ENCODE data around the gene PHLDA3.
A peak's percentile ranks its signal among the peaks of the same experiment; 100 is the strongest.
"Not testable (repeated sequence)": the region's sequence is repeated elsewhere in the genome, so short reads cannot be mapped to it uniquely, and the experiment has no call there.

PHLDA3 gene

DNA sequence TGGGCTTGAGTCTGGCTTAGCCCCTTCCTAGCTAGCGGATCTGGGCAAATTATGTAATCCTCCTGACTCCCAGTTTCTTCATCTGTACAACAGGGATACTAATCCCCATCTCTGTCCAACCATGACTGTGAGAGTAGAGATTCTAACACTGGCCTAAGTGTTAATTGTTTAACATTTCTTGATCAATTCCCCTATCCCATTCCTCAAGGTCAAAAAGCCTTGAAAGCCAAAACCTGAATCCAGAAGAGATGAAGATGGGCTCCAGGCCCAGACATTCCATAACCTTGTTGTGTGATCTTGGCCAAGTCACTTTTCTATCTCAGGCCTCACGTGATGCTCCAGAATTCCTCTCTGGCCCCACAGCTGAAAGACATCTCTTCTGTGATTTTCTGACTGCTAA is 18.8 kb upstream of the PHLDA3 start:
- DNase-seq (ENCODE audit: low spot score in 2 of 2): no peak
- Histone ChIP-seq H3K4me1 (no peaks in the 10 kb centered on the region), H3K27me3 (ENCODE audit: low read depth) (no peaks in the 10 kb centered on the region), H3K9me3 (no peaks in the 10 kb centered on the region), H3K36me3 (replicated peaks) (no peaks in the 10 kb centered on the region), H3K4me3 (no peak overlapping the region)
- in situ Hi-C loops (cut with MboI; ENCODE audit: low sequenced_read_pairs): no loop called here

DNA sequence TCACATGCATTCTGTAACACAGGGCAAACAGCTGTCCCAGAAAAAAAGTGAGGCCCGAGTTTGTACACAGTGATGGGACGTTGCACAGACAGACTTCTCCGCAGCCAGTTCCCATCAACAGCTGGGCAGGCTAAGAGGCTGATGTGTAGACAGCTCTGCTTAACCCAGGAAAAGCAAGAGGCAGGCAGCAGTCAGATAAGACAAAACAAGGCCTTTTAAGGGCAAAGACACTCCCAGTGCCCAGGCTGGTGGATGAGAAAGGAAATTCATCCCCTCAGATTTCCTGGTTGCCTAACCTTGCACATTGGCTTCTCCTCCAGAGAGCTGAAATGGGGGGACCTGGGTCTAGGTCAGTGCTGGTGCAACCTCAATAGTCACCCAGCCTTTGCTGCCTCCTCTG is 17.2 kb upstream of the PHLDA3 start:
- in situ Hi-C loops (cut with MboI; ENCODE audit: low sequenced_read_pairs): no loop called here

DNA sequence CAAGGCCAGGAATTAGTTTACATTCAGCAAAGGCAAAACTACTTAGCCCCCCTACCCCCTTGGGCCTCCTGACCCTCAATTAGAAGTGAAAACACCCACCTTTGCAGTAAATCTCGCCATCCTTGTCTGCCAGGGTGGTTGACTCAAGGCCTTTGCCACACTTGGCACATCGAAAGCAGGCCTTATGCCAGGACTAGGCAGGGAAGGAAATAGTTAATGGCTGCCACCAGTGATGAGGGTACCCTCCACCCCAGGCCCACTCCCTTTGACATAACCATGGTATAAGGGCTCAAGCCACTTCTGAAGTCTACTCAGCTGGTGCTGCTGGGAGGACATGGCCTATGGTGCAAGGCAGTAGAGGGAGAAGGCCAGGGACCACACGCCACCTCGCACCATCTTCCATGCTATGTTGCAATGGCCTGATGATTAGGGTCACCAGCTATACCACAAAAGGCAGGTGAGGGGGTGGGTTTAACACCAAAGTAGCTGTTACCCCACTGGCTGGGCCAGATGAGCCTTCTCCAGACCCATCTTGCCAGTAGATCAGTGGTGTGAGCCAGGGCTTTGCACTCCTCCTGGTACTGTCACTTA is 16.3 kb upstream of the PHLDA3 start:
- Histone ChIP-seq H3K4me1 (peaks cover 12% of the 10 kb centered on the region), H3K27me3 (ENCODE audit: low read depth) (no peaks in the 10 kb centered on the region), H3K9me3 (no peaks in the 10 kb centered on the region), H3K4me3 (no peak overlapping the region), H3K36me3 (replicated peaks) (no peaks in the 10 kb centered on the region)
- in situ Hi-C loops (cut with MboI; ENCODE audit: low sequenced_read_pairs): no loop called here
- no peak for DNase-seq (ENCODE audit: low spot score in 2 of 2)

More for the DNA sequence above, 17.2 kb upstream of the PHLDA3 start:
- Histone ChIP-seq H3K4me3 (no peak overlapping the region), H3K4me1 (peaks cover 6% of the 10 kb centered on the region), H3K9me3 (no peaks in the 10 kb centered on the region), H3K27me3 (ENCODE audit: low read depth) (no peaks in the 10 kb centered on the region), H3K36me3 (replicated peaks) (no peaks in the 10 kb centered on the region)
- no peak for DNase-seq (ENCODE audit: low spot score in 2 of 2)

DNA sequence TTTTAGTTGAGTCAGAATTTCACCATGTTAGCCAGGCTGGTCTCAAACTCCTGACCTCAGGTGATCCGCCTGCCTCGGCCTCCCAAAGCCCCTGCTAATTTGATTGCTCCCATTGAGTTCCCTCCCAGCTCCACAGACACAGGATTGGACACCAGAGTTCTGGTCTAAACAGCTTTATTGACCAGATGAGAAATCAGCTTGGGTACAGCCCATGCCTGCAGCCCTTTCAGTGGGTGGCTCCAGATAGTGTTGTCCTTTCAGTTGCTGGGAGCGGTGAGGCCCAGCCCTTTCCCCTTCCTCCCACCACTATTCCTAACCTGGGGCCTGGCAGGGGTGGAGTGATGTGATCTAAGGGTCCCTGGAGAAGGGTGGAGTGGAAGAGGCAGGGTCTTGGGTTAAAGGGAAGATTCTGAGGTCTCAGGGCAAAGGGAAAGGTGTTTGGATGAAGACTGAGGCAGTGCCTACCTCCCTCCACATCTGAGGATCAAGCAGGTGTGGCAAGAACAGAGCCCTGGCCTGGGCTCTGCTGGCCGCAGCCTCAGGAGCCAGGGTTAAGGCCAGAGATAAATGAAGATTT is 14.5 kb upstream of the PHLDA3 start:
- Histone ChIP-seq H3K36me3 (replicated peaks) (no peaks in the 10 kb centered on the region), H3K27me3 (ENCODE audit: low read depth) (no peaks in the 10 kb centered on the region), H3K4me1 (peaks cover 15% of the 10 kb centered on the region), H3K9me3 (no peaks in the 10 kb centered on the region), H3K4me3 (no peak overlapping the region)
- no peak for DNase-seq (ENCODE audit: low spot score in 2 of 2)
- in situ Hi-C loops (cut with MboI; ENCODE audit: low sequenced_read_pairs): no loop called here

DNA sequence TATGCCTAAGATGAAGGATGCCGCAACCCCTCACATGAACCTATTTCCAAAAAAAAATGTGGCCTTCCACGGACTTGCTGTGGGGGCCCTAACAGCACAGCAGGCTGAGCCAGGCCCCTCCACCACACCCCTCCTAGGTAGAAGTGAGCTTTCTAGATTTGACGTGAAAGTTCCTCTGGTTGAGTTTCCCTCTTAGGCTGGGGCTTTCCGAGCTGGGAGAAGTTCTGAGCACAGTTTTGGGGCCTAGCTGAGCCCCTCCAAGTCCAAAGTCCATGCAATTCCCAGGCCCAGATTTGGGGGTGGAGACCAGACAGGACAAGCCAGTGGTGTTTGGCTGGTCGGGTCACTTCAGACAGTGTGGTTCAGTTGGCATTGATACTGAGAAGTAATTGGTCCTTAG is 13.8 kb upstream of the PHLDA3 start:
- in situ Hi-C loops (cut with MboI; ENCODE audit: low sequenced_read_pairs): no loop called here
- H3K4me1 ChIP-seq: peaks cover 15% of the 10 kb centered on the region

DNA sequence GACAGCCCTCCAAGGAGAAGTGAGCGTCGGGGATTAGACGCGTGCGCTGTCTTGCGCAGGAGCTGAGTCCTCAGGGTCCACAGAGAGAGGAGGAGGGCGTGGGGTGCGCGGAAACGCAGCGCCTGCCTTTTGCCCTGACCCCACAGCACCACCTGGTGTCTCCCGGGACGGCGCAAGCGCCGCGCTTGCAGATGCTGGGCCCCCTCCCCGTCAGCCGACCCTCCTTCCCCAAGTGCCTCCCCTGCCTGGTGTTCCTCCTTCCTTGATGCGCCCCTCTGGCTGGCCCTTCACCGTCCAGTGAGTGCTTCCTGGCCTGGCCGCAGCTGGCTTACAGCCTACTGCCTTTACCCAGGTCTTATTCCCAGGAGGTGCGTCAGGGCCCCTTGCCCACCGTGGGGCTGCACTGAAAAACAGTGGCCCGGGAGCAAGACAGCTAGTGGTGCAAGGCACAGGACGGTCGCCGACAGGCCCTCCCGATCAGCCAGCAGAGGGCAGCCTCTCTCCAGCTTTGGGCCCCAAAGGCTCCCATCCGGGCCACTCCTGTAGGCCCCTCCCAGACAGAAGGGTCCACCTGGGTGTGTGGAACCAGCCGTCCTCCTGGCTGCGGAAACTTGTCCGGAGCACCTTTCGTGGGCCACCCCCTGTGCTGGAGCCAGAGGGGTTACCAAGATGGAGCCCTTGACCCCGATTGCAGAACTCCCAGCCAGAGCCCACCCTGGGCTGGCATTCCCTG is 12.9 kb upstream of the PHLDA3 start:
- no peaks in the 10 kb centered on the region for H3K27me3 ChIP-seq (ENCODE audit: low read depth)
- peaks cover 15% of the 10 kb centered on the region for H3K4me1 ChIP-seq
- in situ Hi-C loops (cut with MboI; ENCODE audit: low sequenced_read_pairs): no loop called here
- peak; percentile 66 to 91 for DNase-seq (ENCODE audit: low spot score in 2 of 2)
- no peak overlapping the region for H3K4me3 ChIP-seq
- H3K36me3 ChIP-seq (replicated peaks): no peaks in the 10 kb centered on the region
- no peaks in the 10 kb centered on the region for H3K9me3 ChIP-seq

More for the DNA sequence above, 13.8 kb upstream of the PHLDA3 start:
- Histone ChIP-seq H3K4me3 (no peak overlapping the region), H3K36me3 (replicated peaks) (no peaks in the 10 kb centered on the region), H3K9me3 (no peaks in the 10 kb centered on the region), H3K27me3 (ENCODE audit: low read depth) (no peaks in the 10 kb centered on the region)
- no peak for DNase-seq (ENCODE audit: low spot score in 2 of 2)

DNA sequence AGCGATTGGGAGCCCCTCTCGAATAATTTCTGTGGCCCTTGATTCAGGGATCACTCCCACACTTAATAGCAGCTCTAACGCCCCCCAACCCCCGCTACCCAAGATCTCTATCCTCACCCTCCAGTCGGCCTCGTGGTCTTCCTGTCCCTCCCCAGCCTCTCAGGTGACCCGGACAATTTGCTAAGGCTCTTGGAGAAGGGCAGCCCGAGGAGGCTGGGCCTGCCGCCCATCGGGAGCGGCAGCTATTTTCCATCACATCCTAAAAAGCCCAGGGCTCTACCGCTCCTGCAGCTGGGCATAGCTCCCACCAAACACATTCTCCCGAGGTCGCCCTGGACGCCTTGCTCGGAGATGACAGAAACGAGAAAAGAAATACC is 12.0 kb upstream of the PHLDA3 start:
- Histone ChIP-seq H3K4me1 (peaks cover 15% of the 10 kb centered on the region), H3K9me3 (no peaks in the 10 kb centered on the region), H3K27me3 (ENCODE audit: low read depth) (no peaks in the 10 kb centered on the region), H3K4me3 (peak overlapping the region; percentile 25), H3K36me3 (replicated peaks) (no peaks in the 10 kb centered on the region)
- no peak for DNase-seq (ENCODE audit: low spot score in 2 of 2)
- in situ Hi-C loops (cut with MboI; ENCODE audit: low sequenced_read_pairs): no loop called here

DNA sequence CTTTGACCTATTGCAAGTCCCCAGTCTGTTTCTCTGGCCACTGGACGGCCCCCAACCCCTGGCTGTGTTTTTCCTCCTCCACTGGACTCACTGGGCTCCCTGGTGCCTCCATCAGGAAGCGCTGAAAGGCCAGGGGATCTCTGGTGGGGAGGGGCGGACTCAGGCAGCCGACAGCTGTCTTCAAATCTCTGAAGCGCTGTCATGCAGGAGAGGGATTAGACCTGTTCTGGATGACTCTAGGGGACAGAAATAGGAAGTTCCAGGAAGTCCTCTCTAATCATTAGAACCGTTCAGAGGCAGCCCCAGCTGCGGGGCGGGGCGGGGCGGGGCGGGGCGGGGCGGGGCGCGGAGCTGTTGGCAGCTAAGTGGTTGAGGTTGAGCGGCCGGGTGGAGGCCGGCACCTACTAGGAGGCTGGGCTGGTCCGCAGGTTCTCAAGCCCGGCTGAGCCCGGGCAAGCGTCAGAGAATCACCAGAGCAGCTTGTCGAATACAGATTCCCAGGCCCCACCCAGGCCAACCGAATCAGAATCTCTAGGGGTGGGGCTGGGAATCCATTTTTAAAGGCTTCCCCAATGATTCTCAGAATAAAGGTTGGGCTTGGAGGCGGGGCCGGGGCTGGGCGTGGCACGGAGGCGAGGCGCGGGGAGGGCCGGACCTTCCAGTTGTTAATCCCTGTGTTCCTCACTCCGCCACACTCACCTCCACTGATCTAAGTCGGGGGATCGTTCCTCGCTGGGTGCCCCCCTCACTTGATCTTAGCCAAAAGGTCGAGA is 11.4 kb upstream of the PHLDA3 start:
- in situ Hi-C loops (cut with MboI; ENCODE audit: low sequenced_read_pairs): no loop called here
- peaks cover 15% of the 10 kb centered on the region for H3K4me1 ChIP-seq
- DNase-seq (ENCODE audit: low spot score in 2 of 2): peak; percentile 78 to 95
- H3K27me3 ChIP-seq (ENCODE audit: low read depth): no peaks in the 10 kb centered on the region
- peak overlapping the region; percentile 25 for H3K4me3 ChIP-seq
- H3K36me3 ChIP-seq (replicated peaks): no peaks in the 10 kb centered on the region
- H3K9me3 ChIP-seq: no peaks in the 10 kb centered on the region

DNA sequence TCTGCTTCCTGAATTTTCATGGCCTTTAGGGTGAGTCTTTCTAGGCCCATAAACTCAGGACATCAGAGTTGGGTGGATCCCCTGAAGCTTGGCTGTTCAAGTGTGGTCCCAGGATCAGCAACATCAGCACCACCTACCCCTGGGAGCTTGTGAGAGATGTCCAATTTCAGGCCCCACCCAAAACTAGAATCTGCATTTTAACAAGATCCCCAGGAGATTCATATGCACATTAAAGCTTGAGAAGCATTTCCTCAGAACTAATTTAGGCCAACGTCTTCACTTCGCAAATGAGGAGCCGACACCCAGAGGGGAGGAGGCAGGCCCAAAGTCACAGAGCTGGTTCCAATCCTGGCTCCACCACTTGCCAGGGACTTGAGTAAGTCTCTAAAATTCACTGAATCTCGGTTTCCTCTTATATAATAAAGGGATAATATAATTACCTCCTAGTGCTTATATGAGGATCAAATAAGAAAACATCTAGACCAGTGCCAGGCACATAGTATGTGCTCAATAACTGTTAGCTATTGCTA is 10.3 kb upstream of the PHLDA3 start:
- DNase-seq (ENCODE audit: low spot score in 2 of 2): no peak
- Histone ChIP-seq H3K9me3 (no peaks in the 10 kb centered on the region), H3K27me3 (ENCODE audit: low read depth) (no peaks in the 10 kb centered on the region), H3K4me1 (peaks cover 15% of the 10 kb centered on the region), H3K4me3 (no peak overlapping the region), H3K36me3 (replicated peaks) (no peaks in the 10 kb centered on the region)
- in situ Hi-C loops (cut with MboI; ENCODE audit: low sequenced_read_pairs): no loop called here

DNA sequence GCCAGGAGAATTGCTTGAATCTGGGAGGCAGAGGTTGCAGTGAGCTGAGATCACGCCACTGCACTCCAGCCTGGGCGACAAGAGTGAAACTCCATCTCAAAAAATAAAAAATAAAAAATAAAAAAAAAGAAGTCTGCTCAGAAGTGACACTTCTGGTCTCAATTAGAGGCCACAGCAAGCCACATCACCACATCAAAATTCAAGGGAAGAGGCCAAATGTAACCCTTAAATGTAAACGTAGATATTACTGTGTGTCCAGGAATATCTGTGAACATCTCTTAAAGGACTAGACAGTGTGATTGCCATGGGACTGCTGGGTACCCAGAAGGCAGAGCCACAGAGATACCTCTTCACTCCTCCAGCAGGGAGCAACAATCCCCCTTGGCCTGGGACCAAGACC is 9.7 kb upstream of the PHLDA3 start:
- DNase-seq (ENCODE audit: low spot score in 2 of 2); H3K4me3 ChIP-seq; H3K36me3 ChIP-seq (replicated peaks); H3K27me3 ChIP-seq (ENCODE audit: low read depth); in situ Hi-C loops (cut with MboI; ENCODE audit: low sequenced_read_pairs); H3K9me3 ChIP-seq: not testable (repeated sequence)
- peaks cover 15% of the 10 kb centered on the region for H3K4me1 ChIP-seq

DNA sequence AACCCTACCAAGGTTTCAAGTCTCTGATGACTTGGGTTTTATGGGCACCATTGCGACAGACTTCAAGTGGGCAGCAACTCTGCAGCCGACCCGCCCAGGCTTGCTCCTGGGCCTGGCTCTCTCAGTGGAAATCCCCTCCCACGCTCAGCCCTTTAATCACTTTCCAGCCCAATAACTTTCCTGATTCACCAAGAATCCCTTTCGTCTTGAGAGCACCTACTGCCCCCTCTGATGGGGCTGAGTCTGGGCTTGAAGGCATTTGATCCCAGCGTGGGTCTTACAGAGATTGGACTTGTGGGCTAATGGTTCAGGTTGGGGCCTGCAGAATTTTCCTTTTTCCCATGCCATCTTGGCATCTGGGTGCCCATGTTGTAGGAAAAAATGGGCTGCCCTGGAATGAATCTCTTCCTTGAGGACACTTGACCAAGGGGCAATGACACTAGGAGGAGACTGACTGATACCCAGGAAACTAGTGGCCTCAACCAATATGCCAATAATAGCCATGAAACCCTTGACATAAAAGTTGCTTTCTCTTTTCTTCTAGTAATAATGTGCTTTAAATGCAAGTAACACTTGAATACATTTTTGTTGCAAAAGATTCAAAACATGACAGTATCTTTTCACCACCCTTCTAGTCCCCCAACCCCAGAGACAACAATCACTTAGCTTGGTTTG is 7.8 kb upstream of the PHLDA3 start:
- no peaks in the 10 kb centered on the region for H3K36me3 ChIP-seq (replicated peaks)
- no peaks in the 10 kb centered on the region for H3K9me3 ChIP-seq
- no peak overlapping the region for H3K4me3 ChIP-seq
- in situ Hi-C loops (cut with MboI; ENCODE audit: low sequenced_read_pairs): no loop called here
- DNase-seq (ENCODE audit: low spot score in 2 of 2): no peak
- H3K4me1 ChIP-seq: peaks cover 12% of the 10 kb centered on the region
- H3K27me3 ChIP-seq (ENCODE audit: low read depth): no peaks in the 10 kb centered on the region

DNA sequence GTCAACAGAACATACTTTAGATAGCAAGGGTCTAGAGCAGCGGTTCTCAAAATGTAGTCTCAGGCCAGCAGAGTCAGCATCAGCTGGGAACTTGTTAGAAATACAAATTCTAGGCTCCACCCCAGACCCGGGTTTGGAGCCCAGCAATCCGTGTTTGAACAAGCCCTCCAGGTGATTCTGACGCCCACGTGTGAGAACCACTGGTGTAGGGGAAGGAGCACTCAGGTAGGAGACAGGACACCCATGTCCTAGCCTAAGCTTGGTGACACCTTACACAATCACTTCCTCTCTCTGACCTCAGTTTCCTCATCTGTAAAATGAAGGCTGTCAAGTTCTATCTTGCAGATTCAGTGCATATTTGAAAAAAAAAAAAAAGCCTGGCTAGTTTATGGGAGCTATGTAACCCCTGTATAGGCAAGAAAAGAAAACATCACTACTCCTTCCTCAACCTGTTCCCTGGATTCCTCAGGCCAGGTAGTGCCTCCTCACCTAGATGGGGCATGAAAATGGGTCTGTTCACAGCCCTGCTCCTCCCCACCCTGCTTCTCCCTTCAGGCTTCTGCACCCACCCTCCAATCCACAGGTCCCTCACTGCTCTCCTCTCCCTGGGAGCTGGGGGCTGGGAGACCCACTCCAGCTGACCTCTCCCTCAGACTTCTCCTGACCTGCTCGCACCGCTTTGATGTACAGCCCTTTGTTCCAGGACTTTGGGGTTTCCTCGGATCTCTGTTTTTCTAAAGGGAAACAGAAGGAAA is 7.1 kb upstream of the PHLDA3 start:
- no peak for DNase-seq (ENCODE audit: low spot score in 2 of 2)
- Histone ChIP-seq H3K27me3 (ENCODE audit: low read depth) (no peaks in the 10 kb centered on the region), H3K9me3 (no peaks in the 10 kb centered on the region), H3K36me3 (replicated peaks) (no peaks in the 10 kb centered on the region), H3K4me3 (no peak overlapping the region), H3K4me1 (peaks cover 8% of the 10 kb centered on the region)
- in situ Hi-C loops (cut with MboI; ENCODE audit: low sequenced_read_pairs): no loop called here

DNA sequence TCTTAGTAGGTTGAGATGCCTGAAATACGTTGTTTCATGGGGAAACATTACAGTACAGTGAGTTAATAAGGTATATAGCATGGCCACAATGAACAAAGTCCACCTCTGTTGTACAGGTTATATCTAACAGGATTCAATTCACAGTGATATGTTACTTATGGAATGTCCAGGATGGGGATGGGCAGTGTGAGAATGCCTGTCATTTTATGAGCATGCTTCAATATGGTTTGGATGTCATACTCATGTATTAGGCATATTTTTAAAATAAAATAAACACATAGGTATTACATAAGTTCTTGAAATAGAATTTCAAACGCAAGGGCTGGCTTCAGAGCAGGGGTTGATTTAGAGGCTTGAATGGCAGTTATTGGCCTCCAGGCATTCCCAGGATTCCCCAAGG is 6.1 kb upstream of the PHLDA3 start:
- H3K4me3 ChIP-seq: no peak overlapping the region
- H3K27me3 ChIP-seq (ENCODE audit: low read depth): no peaks in the 10 kb centered on the region
- H3K36me3 ChIP-seq (replicated peaks): no peaks in the 10 kb centered on the region
- in situ Hi-C loops (cut with MboI; ENCODE audit: low sequenced_read_pairs): no loop called here
- DNase-seq (ENCODE audit: low spot score in 2 of 2): no peak
- H3K9me3 ChIP-seq: no peaks in the 10 kb centered on the region
- peaks cover 3% of the 10 kb centered on the region; the same call in 1 of the 2 replicates for H3K4me1 ChIP-seq

Data from HAP-1 (cell line).